K562 (cell line): ENCODE measurements around the gene SLC25A26.

Experiments used
- CBFA2T2 ChIP-seq: fragments of 450-650 bp; conservative IDR thresholded peaks from 2 replicates; pipeline ENCODE4 v1.6.1; 2017; ENCODE audit warnings: mild to moderate bottlenecking
- EZH2 ChIP-seq: IDR thresholded peaks from 2 replicates; pipeline ENCODE4 v1.6.1; 2012; ENCODE audit warnings: low read depth, mild to moderate bottlenecking, inconsistent platforms, low read length, borderline replicate concordance
- PHF8 ChIP-seq: fragments of 200-600 bp; sonication (generic); IDR thresholded peaks from 2 replicates; pipeline ENCODE4 v1.6.1; 2012; ENCODE audit warnings: mixed run types, mild to moderate bottlenecking, inconsistent platforms, low read length, moderate library complexity, borderline replicate concordance
- RAD21 ChIP-seq, 2 experiments: fragments of 250-450 bp in 1 of 2; fragments of 450-650 bp in 1 of 2; sonication (Bioruptor Pico) in 1 of 2; formaldehyde crosslinking in 1 of 2; IDR thresholded peaks in 1 of 2; conservative IDR thresholded peaks in 1 of 2; 2 replicates each; pipeline versions ENCODE4 v1.4.0 to v1.8.0; 2020 to 2022; ENCODE audit warnings: mild to moderate bottlenecking in 2 of 2, moderate library complexity in 1 of 2
- ZC3H4 ChIP-seq: sonication (generic); formaldehyde crosslinking; IDR thresholded peaks from 2 replicates; pipeline ENCODE4 v1.9.0; 2021; ENCODE audit warnings: missing genetic modification reagents, borderline replicate concordance
- TF ChIP-seq, protein P1 (sequence below): sonication (generic); formaldehyde crosslinking; IDR thresholded peaks from 2 replicates; pipeline ENCODE4 v1.8.0; 2023; ENCODE audit warnings: mild to moderate bottlenecking, missing genetic modification reagents
- TF ChIP-seq, protein P2 (sequence below): fragments of 250-450 bp; sonication (Bioruptor Pico); IDR thresholded peaks from 2 replicates; pipeline ENCODE4 v1.8.0; 2021; ENCODE audit warnings: moderate library complexity, mild to moderate bottlenecking, inconsistent platforms

DNA sequence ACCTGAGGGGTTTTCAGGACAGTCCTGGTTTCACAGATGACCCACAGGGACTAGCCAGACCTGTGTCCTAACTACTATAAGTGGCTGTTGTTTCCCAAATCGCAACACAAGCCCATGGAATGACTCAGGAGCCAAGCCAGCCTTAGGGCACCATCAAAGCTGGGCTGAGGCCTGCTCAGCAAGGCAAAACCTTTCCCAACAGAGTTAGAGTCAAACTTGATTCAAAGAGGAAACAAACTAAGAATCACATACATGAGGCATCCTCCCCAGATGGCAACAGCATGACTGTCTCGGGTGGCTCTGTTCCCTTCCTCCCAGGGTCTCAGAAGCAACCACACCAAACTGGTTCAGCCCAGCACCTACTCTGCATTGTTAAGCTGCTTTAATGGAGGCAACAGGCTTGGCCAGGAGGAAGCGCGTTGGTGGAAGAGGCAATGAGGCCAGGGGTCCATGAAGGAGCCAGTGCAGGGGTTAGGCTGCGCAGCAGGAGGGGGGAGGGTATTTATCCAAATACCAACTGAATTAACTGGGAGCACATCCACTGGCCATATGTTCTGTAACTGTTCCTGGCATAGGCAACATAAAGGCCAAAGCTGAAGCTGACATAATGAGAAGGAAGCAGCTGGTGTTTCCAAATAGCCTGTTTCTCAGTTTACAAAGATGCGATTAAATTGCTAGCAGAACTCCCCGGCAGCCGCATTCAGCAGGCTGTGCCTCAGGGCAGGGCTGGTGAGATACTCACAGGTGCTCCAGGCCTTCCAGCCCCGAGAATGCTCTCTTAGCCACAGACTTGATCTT, 177.6 kb downstream of the SLC25A26 start:
- TF ChIP-seq PHF8, result no peak
- no peak for TF ChIP-seq RAD21 (CRISPR knock-in tag; conservative IDR thresholded peaks at IDR 0.05 in 1 of 2, IDR thresholded peaks at IDR 0.05 in 1 of 2)
- TF ChIP-seq CBFA2T2, result no peak
- TF ChIP-seq, protein P1, sequence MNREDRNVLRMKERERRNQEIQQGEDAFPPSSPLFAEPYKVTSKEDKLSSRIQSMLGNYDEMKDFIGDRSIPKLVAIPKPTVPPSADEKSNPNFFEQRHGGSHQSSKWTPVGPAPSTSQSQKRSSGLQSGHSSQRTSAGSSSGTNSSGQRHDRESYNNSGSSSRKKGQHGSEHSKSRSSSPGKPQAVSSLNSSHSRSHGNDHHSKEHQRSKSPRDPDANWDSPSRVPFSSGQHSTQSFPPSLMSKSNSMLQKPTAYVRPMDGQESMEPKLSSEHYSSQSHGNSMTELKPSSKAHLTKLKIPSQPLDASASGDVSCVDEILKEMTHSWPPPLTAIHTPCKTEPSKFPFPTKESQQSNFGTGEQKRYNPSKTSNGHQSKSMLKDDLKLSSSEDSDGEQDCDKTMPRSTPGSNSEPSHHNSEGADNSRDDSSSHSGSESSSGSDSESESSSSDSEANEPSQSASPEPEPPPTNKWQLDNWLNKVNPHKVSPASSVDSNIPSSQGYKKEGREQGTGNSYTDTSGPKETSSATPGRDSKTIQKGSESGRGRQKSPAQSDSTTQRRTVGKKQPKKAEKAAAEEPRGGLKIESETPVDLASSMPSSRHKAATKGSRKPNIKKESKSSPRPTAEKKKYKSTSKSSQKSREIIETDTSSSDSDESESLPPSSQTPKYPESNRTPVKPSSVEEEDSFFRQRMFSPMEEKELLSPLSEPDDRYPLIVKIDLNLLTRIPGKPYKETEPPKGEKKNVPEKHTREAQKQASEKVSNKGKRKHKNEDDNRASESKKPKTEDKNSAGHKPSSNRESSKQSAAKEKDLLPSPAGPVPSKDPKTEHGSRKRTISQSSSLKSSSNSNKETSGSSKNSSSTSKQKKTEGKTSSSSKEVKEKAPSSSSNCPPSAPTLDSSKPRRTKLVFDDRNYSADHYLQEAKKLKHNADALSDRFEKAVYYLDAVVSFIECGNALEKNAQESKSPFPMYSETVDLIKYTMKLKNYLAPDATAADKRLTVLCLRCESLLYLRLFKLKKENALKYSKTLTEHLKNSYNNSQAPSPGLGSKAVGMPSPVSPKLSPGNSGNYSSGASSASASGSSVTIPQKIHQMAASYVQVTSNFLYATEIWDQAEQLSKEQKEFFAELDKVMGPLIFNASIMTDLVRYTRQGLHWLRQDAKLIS (CRISPR knock-in tag), result no peak
- TF ChIP-seq EZH2, result no peak
- no peak for TF ChIP-seq ZC3H4 (CRISPR knock-in tag)
- TF ChIP-seq, protein P2, sequence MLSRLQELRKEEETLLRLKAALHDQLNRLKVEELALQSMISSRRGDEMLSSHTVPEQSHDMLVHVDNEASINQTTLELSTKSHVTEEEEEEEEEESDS (CRISPR knock-in tag), result no peak
